ENCODE measurements around the gene SNCAIP.
A peak's percentile ranks its signal among the peaks of the same experiment; 100 is the strongest.

SNCAIP gene

DNA sequence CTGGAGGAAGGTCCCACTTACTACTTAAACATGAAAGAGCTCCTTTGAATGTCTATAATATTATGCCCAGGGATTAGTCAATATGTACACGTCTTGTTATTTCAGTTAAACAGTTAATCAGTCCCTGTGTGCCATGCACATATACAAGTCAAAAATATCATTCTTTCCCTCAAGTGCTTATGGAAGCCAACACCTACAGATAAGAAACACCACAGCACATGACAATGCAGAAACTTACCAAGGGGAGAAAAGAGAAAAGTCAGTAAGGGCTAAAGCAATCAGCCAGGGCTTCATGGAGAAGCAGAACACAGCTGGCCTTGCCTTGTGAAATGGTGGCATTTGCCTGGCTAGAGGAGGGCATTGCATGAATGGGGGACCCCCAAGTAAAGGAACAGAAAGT, 88.3 kb downstream of the SNCAIP start:
- TF ChIP-seq, protein P1, sequence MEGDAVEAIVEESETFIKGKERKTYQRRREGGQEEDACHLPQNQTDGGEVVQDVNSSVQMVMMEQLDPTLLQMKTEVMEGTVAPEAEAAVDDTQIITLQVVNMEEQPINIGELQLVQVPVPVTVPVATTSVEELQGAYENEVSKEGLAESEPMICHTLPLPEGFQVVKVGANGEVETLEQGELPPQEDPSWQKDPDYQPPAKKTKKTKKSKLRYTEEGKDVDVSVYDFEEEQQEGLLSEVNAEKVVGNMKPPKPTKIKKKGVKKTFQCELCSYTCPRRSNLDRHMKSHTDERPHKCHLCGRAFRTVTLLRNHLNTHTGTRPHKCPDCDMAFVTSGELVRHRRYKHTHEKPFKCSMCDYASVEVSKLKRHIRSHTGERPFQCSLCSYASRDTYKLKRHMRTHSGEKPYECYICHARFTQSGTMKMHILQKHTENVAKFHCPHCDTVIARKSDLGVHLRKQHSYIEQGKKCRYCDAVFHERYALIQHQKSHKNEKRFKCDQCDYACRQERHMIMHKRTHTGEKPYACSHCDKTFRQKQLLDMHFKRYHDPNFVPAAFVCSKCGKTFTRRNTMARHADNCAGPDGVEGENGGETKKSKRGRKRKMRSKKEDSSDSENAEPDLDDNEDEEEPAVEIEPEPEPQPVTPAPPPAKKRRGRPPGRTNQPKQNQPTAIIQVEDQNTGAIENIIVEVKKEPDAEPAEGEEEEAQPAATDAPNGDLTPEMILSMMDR (IDR thresholded peaks at IDR 0.05; ENCODE audit: poor library complexity, severe bottlenecking): no peak
- Histone ChIP-seq H3K27ac (ENCODE audit: poor library complexity, severe bottlenecking) (no peak overlapping the region), H3K9me3 (ENCODE audit: severe bottlenecking) (no peaks in the 10 kb centered on the region), H3K4me3 (ENCODE audit: severe bottlenecking) (no peak overlapping the region), H3K36me3 (ENCODE audit: low read depth) (no peaks in the 10 kb centered on the region), H3K27me3 (ENCODE audit: insufficient read depth, poor library complexity, severe bottlenecking) (no peaks in the 10 kb centered on the region), H3K4me1 (ENCODE audit: insufficient read depth, poor library complexity, severe bottlenecking) (no peaks in the 10 kb centered on the region)
- no peak for ATAC-seq (ENCODE audit: low read depth)
- no peak for DNase-seq (ENCODE audit: low spot score)

DNA sequence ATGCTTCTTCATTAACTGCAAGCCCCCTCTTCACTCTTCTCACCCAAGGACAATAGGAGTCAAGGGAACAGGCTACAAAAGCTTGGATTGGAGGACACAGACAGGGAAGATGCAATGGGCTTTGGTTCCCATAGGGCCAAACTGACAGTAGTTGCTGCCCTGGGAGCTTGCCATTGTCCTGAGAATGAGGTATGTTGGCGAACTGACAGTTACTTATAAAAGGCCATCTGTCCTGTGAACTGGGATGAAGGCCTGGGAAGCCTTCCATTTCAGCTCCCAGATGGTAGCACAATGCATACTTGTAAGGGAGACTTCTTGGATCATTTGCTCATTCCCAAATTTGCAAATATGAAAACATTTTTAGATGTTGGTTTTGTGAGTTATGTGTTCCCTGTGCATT, 88.9 kb downstream of the SNCAIP start:
- no peak for DNase-seq (ENCODE audit: low spot score)
- TF ChIP-seq, protein P1 (IDR thresholded peaks at IDR 0.05; ENCODE audit: poor library complexity, severe bottlenecking): no peak
- ATAC-seq (ENCODE audit: low read depth): no peak
- Histone ChIP-seq H3K4me3 (ENCODE audit: severe bottlenecking) (no peak overlapping the region), H3K27me3 (ENCODE audit: insufficient read depth, poor library complexity, severe bottlenecking) (no peaks in the 10 kb centered on the region), H3K27ac (ENCODE audit: poor library complexity, severe bottlenecking) (no peak overlapping the region), H3K4me1 (ENCODE audit: insufficient read depth, poor library complexity, severe bottlenecking) (no peaks in the 10 kb centered on the region), H3K9me3 (ENCODE audit: severe bottlenecking) (no peaks in the 10 kb centered on the region), H3K36me3 (ENCODE audit: low read depth) (no peaks in the 10 kb centered on the region)

DNA sequence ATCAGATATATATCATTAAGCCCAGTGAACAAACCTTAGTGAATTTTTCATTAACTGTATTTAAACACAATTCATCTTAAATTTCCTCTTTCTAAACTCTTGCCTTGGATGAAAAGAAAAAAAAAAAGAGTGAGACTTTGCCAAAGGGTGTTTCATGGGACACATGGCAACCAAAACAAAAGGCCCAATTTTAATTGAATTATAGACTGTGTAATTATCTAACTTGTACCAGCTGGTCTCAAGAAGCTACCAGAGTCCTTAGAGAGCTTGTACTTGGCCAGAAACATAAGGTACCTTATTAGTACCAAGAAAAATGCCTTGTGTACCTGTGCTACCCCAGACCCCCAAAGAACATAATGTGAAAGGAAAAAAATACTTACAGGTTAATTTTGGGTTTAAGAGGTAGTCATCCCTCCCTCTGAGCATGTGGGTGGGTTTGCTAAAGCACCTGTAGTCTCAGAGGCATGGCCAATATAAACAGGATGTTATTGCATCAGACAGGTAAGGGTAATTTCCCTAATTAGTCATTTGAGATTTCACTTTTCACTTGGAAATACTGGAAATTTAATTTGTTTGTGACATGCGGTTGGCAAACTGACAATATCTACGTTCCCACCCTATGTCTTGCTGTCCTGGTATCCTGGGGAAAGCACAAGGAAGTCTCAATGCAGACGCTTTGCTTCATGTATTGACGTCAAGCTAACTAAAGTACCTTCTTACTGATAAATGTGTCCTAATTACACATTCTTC, 90.1 kb downstream of the SNCAIP start:
- Histone ChIP-seq H3K9me3 (ENCODE audit: severe bottlenecking) (no peaks in the 10 kb centered on the region), H3K4me3 (ENCODE audit: severe bottlenecking) (no peak overlapping the region), H3K36me3 (ENCODE audit: low read depth) (no peaks in the 10 kb centered on the region), H3K27ac (ENCODE audit: poor library complexity, severe bottlenecking) (no peak overlapping the region), H3K27me3 (ENCODE audit: insufficient read depth, poor library complexity, severe bottlenecking) (no peaks in the 10 kb centered on the region), H3K4me1 (ENCODE audit: insufficient read depth, poor library complexity, severe bottlenecking) (no peaks in the 10 kb centered on the region)
- TF ChIP-seq, protein P1 (IDR thresholded peaks at IDR 0.05; ENCODE audit: poor library complexity, severe bottlenecking): no peak
- no peak for DNase-seq (ENCODE audit: low spot score)
- peak; percentile 50 for ATAC-seq (ENCODE audit: low read depth)

DNA sequence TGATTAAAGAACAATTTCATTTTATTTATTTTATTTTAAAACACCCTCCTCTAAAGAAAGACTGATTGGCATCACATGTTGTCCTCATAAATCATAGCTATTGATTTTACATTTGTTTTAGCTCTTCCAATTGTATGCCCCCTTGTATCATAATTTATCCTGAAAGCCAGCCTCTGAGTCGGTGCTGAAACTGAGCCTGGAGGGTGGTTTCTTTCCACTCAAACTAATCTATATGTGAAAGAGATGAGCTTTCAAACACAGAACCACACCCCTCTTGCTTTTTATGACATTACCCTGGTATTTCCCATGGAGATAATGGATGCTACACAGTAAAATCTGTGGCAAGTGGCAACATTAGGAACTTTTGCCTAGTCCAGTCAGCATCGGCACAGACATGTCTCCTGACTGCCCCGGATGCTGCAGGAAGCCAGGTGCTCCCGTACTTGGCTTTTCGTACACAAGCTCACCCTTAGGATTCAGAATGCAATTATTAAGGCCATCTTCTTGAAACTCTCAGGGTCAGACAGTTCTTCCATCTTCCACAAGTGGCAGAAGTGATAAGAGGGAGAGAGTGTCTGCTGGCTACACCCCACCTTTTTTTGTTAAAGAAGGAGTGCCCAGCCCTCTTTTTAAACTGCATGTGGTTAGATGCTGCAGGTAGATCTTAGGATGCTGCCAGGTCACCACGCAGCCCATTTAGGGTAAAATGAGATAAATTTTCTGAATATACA, 91.1 kb downstream of the SNCAIP start:
- Histone ChIP-seq H3K4me1 (ENCODE audit: insufficient read depth, poor library complexity, severe bottlenecking) (no peaks in the 10 kb centered on the region), H3K36me3 (ENCODE audit: low read depth) (no peaks in the 10 kb centered on the region), H3K4me3 (ENCODE audit: severe bottlenecking) (no peak overlapping the region), H3K27me3 (ENCODE audit: insufficient read depth, poor library complexity, severe bottlenecking) (no peaks in the 10 kb centered on the region), H3K27ac (ENCODE audit: poor library complexity, severe bottlenecking) (no peak overlapping the region), H3K9me3 (ENCODE audit: severe bottlenecking) (no peaks in the 10 kb centered on the region)
- TF ChIP-seq, protein P1 (IDR thresholded peaks at IDR 0.05; ENCODE audit: poor library complexity, severe bottlenecking): no peak
- DNase-seq (ENCODE audit: low spot score) (no peak), ATAC-seq (ENCODE audit: low read depth) (no peak)

DNA sequence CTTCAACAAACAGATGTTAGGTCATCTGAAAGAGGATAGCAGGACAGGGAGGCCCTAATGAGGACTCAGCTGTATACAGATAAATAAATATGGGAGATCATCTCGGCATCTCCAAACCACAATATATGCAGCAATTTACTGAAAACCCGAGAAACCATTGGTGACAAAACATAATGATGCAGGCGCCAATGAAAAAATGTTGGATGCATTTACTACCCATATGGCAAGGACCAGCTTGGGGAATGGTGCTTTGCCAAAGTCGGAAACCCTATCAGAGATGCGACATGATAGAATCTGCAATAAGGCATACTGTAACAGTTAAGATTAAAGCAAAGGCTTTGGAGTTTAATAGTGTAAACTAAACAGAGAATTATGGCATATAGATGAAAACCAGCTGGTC, 92.0 kb downstream of the SNCAIP start:
- Histone ChIP-seq H3K27ac (ENCODE audit: poor library complexity, severe bottlenecking) (no peak overlapping the region), H3K4me3 (ENCODE audit: severe bottlenecking) (no peak overlapping the region)
- no peak for DNase-seq (ENCODE audit: low spot score)

More for the DNA sequence above, 92.0 kb downstream of the SNCAIP start:
- TF ChIP-seq, protein P1 (IDR thresholded peaks at IDR 0.05; ENCODE audit: poor library complexity, severe bottlenecking): no peak
- Histone ChIP-seq H3K36me3 (ENCODE audit: low read depth) (no peaks in the 10 kb centered on the region), H3K27me3 (ENCODE audit: insufficient read depth, poor library complexity, severe bottlenecking) (no peaks in the 10 kb centered on the region), H3K4me1 (ENCODE audit: insufficient read depth, poor library complexity, severe bottlenecking) (no peaks in the 10 kb centered on the region), H3K9me3 (ENCODE audit: severe bottlenecking) (no peaks in the 10 kb centered on the region)
- ATAC-seq (ENCODE audit: low read depth): no peak

Measured in RWPE2 (cell line).